ENCODE measurements around the gene ATAT1. TPM values are rescaled to one million over a fixed set of nuclear protein-coding genes. Genes with fewer than 3 reads are reported as not detected.

The ATAT1 gene
- total and polyA plus RNA-seq, 9 of the 15 experiments (the other 6 are each of a cell fraction or from before 2014, with no cell fraction given): 0.65 to 5.8 (median 1.6) TPM

GRCh38 chr6:30686908-30687658 lies 60.4 kb downstream of the ATAT1 start (continued):
- peak; percentile 50 for TF ChIP-seq RREB1 (CRISPR knock-in tag; IDR thresholded peaks at IDR 0.05)
- no peak for TF ChIP-seq IRF1 (CRISPR knock-in tag; IDR thresholded peaks at IDR 0.05; ENCODE audit: borderline replicate concordance)
- peak; percentile 58 for TF ChIP-seq TAF1 (IDR thresholded peaks at IDR 0.05; ENCODE audit: control insufficient read depth, extremely low read depth, insufficient read depth, low read length, severe bottlenecking)
- TF ChIP-seq MAZ (CRISPR knock-in tag; conservative IDR thresholded peaks at IDR 0.05 in 1 of 2, IDR thresholded peaks at IDR 0.05 in 1 of 2): peak in 1 of 2 experiments; percentile 90
- 0 out of 2 replicates have a peak, but pooled peaks have one; percentile 86 for TF ChIP-seq ZBTB49 (CRISPR knock-in tag; IDR thresholded peaks at IDR 0.05; ENCODE audit: borderline replicate concordance)
- peak; percentile 95 for TF ChIP-seq MTA3 (IDR thresholded peaks at IDR 0.05; ENCODE audit: borderline replicate concordance)
- TF ChIP-seq ARID1B (IDR thresholded peaks at IDR 0.05): peak; percentile 79
- peak; percentile 66; the same call in 1 of the 2 replicates for TF ChIP-seq FOXP4 (CRISPR knock-in tag; IDR thresholded peaks at IDR 0.05; ENCODE audit: borderline replicate concordance)
- TF ChIP-seq CREM (IDR thresholded peaks at IDR 0.05; ENCODE audit: low read depth): peak; percentile 66
- peak; percentile 82 for TF ChIP-seq MYC (IDR thresholded peaks at IDR 0.05; ENCODE audit: low read depth, low read length)
- peak; percentile 70 for TF ChIP-seq MYC (CRISPR knock-in tag; IDR thresholded peaks at IDR 0.05; ENCODE audit: borderline replicate concordance, low read depth)
- TF ChIP-seq HSF4 (CRISPR knock-in tag; IDR thresholded peaks at IDR 0.05; ENCODE audit: borderline replicate concordance): no peak

All from K562 (cell line).